ENCODE results near the gene PI16. TPM values are rescaled to one million over a fixed set of nuclear protein-coding genes. Genes with fewer than 3 reads are reported as not detected.

PI16 gene
- total and polyA plus RNA-seq, 2 of the 13 experiments (the other 11 are each of a cell fraction or from before 2014, with no cell fraction given) = not detected

DNA sequence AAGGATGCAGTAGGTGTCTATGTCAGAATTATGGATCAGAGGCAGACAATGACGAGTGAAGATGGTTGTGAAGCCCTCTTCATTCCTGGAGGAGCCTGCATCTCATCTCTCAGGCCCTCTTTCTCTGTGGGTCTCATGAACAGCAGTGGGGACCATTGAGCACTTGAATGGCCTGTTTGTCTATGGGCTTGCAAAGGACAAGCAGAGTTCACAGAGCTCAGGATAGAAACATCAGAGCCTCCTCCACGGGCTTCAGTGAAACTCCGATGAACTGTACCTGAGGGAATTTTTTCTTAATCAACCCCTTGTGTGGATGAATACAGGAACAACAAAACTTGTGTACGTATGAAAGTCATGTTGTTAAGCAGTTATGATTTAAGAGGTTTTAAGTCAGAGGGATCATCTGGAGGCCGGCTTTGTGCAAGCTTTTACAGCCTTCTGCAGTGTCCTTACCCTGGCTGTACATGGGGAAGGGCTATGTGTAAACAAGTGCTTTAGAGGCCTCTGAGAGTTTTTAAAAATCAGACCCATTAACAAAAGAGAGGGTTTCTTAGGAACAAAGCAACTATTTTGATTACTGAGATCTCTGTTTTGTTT, 29.7 kb upstream of the PI16 start:
- Histone ChIP-seq H3K9ac (ENCODE audit: insufficient read depth, low read depth, low read length) (no peak overlapping the region), H3K9me3 (ENCODE audit: low read length) (no peaks in the 10 kb centered on the region), H3K27ac (ENCODE audit: extremely low read length, insufficient read depth, low read length) (no peak overlapping the region), H3K4me2 (ENCODE audit: low read depth, low read length) (no peak overlapping the region), H3K79me2 (ENCODE audit: insufficient read depth, low read length) (no peaks in the 10 kb centered on the region), H4K20me1 (ENCODE audit: insufficient read depth, low read length) (no peaks in the 10 kb centered on the region), H3K4me1 (ENCODE audit: insufficient read depth, low read length) (peaks cover 11% of the 10 kb centered on the region; the same call in 1 of the 2 replicates), H2AFZ (ENCODE audit: low read length) (no peak overlapping the region), H3K27me3 (ENCODE audit: control insufficient read depth in 1 of 2, insufficient read depth in 2 of 2, low read length in 2 of 2) (no peaks in the 10 kb centered on the region), H3K4me3 (replicated peaks in 1 of 3; ENCODE audit: insufficient read depth in 1 of 3, low read depth in 2 of 3, low read length in 3 of 3) (no peak overlapping the region), H3K36me3 (replicated peaks in 1 of 2; ENCODE audit: control insufficient read depth in 1 of 2, insufficient read depth in 2 of 2, low read length in 2 of 2) (peaks cover 3 to 18% of the 10 kb centered on the region in 2 experiments)
- CTCF ChIA-PET (ENCODE audit: low intra/inter-chr PET ratio, low total read pairs) = no interaction called here
- ATAC-seq (no peak), DNase-seq (ENCODE audit: low spot score) (no peak), FAIRE-seq (no peak)
- 92% methylated on average over 5 of the region's 5 CpGs for WGBS (ENCODE audit: low lambda C conversion rate)
- BruUV-seq (replicated peaks) = no TSS peak
- in situ Hi-C loops (cut with HindIII; ENCODE audit: extremely low pct_ligation_motif_present, low pct_unique_long_range_greater_than_20kb) (no loop called here), intact Hi-C loops (cut with micrococcal nuclease; ENCODE audit: unreplicated experiment) (loop anchor here (5.0 kb wide), 1 partner anchor 567 kb away; no protein-coding TSS in a partner anchor)
- POLR2A ChIA-PET = no interaction called here
- TF ChIP-seq HOXA3 (CRISPR knock-in tag; IDR thresholded peaks at IDR 0.05) = no peak
- no peak for TF ChIP-seq ZNF772 (CRISPR knock-in tag; IDR thresholded peaks at IDR 0.05)
- TF ChIP-seq GABPA (IDR thresholded peaks at IDR 0.05; ENCODE audit: low read depth, low read length) = no peak
- TF ChIP-seq GABPA (CRISPR knock-in tag; IDR thresholded peaks at IDR 0.05; ENCODE audit: low read depth) = no peak
- TF ChIP-seq PITX1 (CRISPR knock-in tag; IDR thresholded peaks at IDR 0.05) = no peak
- TF ChIP-seq, protein P1, sequence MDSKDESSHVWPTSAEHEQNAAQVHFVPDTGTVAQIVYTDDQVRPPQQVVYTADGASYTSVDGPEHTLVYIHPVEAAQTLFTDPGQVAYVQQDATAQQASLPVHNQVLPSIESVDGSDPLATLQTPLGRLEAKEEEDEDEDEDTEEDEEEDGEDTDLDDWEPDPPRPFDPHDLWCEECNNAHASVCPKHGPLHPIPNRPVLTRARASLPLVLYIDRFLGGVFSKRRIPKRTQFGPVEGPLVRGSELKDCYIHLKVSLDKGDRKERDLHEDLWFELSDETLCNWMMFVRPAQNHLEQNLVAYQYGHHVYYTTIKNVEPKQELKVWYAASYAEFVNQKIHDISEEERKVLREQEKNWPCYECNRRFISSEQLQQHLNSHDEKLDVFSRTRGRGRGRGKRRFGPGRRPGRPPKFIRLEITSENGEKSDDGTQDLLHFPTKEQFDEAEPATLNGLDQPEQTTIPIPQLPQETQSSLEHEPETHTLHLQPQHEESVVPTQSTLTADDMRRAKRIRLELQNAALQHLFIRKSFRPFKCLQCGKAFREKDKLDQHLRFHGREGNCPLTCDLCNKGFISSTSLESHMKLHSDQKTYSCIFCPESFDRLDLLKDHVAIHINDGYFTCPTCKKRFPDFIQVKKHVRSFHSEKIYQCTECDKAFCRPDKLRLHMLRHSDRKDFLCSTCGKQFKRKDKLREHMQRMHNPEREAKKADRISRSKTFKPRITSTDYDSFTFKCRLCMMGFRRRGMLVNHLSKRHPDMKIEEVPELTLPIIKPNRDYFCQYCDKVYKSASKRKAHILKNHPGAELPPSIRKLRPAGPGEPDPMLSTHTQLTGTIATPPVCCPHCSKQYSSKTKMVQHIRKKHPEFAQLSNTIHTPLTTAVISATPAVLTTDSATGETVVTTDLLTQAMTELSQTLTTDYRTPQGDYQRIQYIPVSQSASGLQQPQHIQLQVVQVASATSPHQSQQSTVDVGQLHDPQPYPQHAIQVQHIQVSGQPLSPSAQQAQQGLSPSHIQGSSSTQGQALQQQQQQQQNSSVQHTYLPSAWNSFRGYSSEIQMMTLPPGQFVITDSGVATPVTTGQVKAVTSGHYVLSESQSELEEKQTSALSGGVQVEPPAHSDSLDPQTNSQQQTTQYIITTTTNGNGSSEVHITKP (CRISPR knock-in tag; IDR thresholded peaks at IDR 0.05; ENCODE audit: low read depth) = no peak
- no peak for TF ChIP-seq CCDC6 (CRISPR knock-in tag; IDR thresholded peaks at IDR 0.05)
- no peak for TF ChIP-seq ESRRA (CRISPR knock-in tag; IDR thresholded peaks at IDR 0.05; ENCODE audit: low read depth)
- no peak for TF ChIP-seq SP4 (CRISPR knock-in tag; IDR thresholded peaks at IDR 0.05)
- TF ChIP-seq ZNF737 (CRISPR knock-in tag; IDR thresholded peaks at IDR 0.05; ENCODE audit: borderline replicate concordance) = no peak

Data from HepG2 (cell line).